Gastroesophageal sphincter (tissue), 4 donors: ENCODE data around the gene IRAK1BP1. TPM values are rescaled to one million over a fixed set of nuclear protein-coding genes. Genes with fewer than 3 reads are reported as not detected.
"Not testable (repeated sequence)": the region's sequence is repeated elsewhere in the genome, so short reads cannot be mapped to it uniquely, and the experiment has no call there.

Experiments used
- ATAC-seq: fragments of 150-250 bp; one replicate; pipeline ENCODE4 v1.9.1; 2016; ENCODE audit warnings: mild to moderate bottlenecking, moderate library complexity
- H3K27ac ChIP-seq, 4 donors: fragments of 200-600 bp; sonication (generic) in 3 of 4; 1 replicate in 3 of 4; 2 replicates in 1 of 4; pipeline ENCODE4 v1.5.1; 2016 to 2019
- H3K27me3 ChIP-seq: fragments of 200-600 bp; sonication (generic); one replicate; pipeline ENCODE4 v1.5.1; 2019
- H3K36me3 ChIP-seq, 2 donors: fragments of 200-600 bp; sonication (generic); one replicate each; pipeline ENCODE4 v1.5.1; 2019; ENCODE audit warnings: control low read depth in 1 of 2
- H3K4me1 ChIP-seq, 3 donors: fragments of 200-600 bp; sonication (generic); 1 replicate in 2 of 3; 2 replicates in 1 of 3; pipeline ENCODE4 v1.5.1; 2016 to 2019; ENCODE audit warnings: control low read depth in 2 of 3
- H3K4me3 ChIP-seq, 2 donors: fragments of 200-600 bp; sonication (generic); one replicate each; pipeline ENCODE4 v1.5.1; 2019; ENCODE audit warnings: mild to moderate bottlenecking in 1 of 2, moderate library complexity in 1 of 2
- H3K9me3 ChIP-seq, 3 donors: fragments of 200-600 bp; sonication (generic); one replicate each; pipeline ENCODE4 v1.5.1; 2017 to 2019; ENCODE audit warnings: control low read depth in 2 of 3
- CTCF ChIP-seq, 4 experiments: fragments of 200-600 bp in 2 of 4; fragments of 450-650 bp in 2 of 4; sonication (generic) in 1 of 4; IDR thresholded peaks; one replicate each; pipeline ENCODE4 v1.5.1; 2017 to 2019; ENCODE audit warnings: antibody characterized with exemption in 4 of 4, mild to moderate bottlenecking in 2 of 4, moderate library complexity in 2 of 4
- EP300 ChIP-seq: sonication (generic); formaldehyde crosslinking; IDR thresholded peaks from one replicate; pipeline ENCODE4 v1.6.1; 2017; ENCODE audit warnings: antibody characterized with exemption, mild to moderate bottlenecking
- POLR2A ChIP-seq, 2 donors: fragments of 450-650 bp; IDR thresholded peaks; one replicate each; pipeline ENCODE4 v1.6.1; 2017; ENCODE audit warnings: antibody characterized with exemption in 2 of 2, mild to moderate bottlenecking in 2 of 2, moderate library complexity in 1 of 2
- POLR2AphosphoS5 ChIP-seq: sonication (generic); formaldehyde crosslinking; IDR thresholded peaks from one replicate; pipeline ENCODE4 v1.6.1; 2017; ENCODE audit warnings: antibody characterized with exemption
- WGBS, 2 donors: methylation state at CpG; one replicate each; pipeline ENCODE4 v1.1.5; 2018; ENCODE audit warnings: low coverage in 1 of 2; 5-methylcytosine and 5-hydroxymethylcytosine counted together
- total RNA-seq, 4 donors: library from RNA; depleted of rRNA; stranded (reverse); fragments of >200 nt; gene quantifications; one replicate each; pipeline ENCODE4 v1.1.0, GENCODE V29; 2016

IRAK1BP1 gene
- total RNA-seq, 4 donors from 2014 or later: 3.1 to 6.1 (median 5.3) TPM

DNA sequence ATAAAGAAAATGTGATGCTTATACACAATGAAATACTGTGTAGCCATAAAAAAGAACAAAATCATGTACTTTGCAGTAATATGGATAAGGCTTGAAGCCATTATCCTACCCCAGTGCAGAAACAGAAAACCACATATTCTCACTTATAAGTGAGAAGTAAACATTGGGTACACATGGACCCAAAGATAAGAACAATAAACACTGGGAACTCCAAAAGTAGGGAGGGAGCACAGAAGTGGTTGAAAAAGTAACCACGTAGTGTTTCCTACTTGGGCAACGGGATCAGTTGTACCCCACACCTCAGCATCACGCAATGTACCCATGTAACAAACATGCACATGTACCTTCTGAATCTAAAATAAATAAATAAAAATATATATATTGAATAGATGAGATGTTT is 8.2 kb downstream of the IRAK1BP1 start:
- WGBS, 2 donors: 92 to 98% methylated on average over 3 of the region's 3 CpGs
- H3K9me3 ChIP-seq: peaks cover 0 to 8% (median 0%) of the 10 kb centered on the region in 3 donors
- ATAC-seq: no peak

GRCh38 chr6:78883651-78884050 is 16.3 kb downstream of the IRAK1BP1 start:
- Histone ChIP-seq H3K27me3 (no peaks in the 10 kb centered on the region), H3K27ac (no peak overlapping the region), H3K9me3 (no peaks in the 10 kb centered on the region), H3K36me3 (peaks cover 0 to 5% of the 10 kb centered on the region in 2 donors), H3K4me1 (no peaks in the 10 kb centered on the region), H3K4me3 (no peak overlapping the region)
- TF ChIP-seq POLR2A (IDR thresholded peaks at IDR 0.05) (no peak), CTCF (IDR thresholded peaks at IDR 0.05) (no peak), EP300 (no peak), POLR2AphosphoS5 (no peak)
- WGBS, 2 donors: 90 to 93% methylated on average over 5 of the region's 5 CpGs
- no peak for ATAC-seq

More for the DNA sequence above, 8.2 kb downstream of the IRAK1BP1 start:
- TF ChIP-seq POLR2AphosphoS5: no peak
- Histone ChIP-seq H3K27me3 (no peaks in the 10 kb centered on the region), H3K36me3 (peaks cover 0 to 45% of the 10 kb centered on the region in 2 donors), H3K4me1 (no peaks in the 10 kb centered on the region), H3K27ac (no peak overlapping the region), H3K4me3 (no peak overlapping the region)

- not testable (repeated sequence) for H3K4me1 ChIP-seq, H3K27ac ChIP-seq, H3K36me3 ChIP-seq, ATAC-seq, H3K4me3 ChIP-seq, H3K27me3 ChIP-seq, H3K9me3 ChIP-seq
- 92 to 100% methylated on average over 4 to 5 of the region's 5 CpGs for WGBS, 2 donors
These were observed 22.6 kb downstream of the IRAK1BP1 start for GRCh38 chr6:78889901-78890300.

GRCh38 chr6:78896227-78896626 is 28.9 kb downstream of the IRAK1BP1 start:
- H3K4me1 ChIP-seq: no peaks in the 10 kb centered on the region
- H3K36me3 ChIP-seq: peaks cover 0 to 9% of the 10 kb centered on the region in 2 donors
- H3K27me3 ChIP-seq: no peaks in the 10 kb centered on the region
- ATAC-seq: no peak
- H3K9me3 ChIP-seq: no peaks in the 10 kb centered on the region
- no peak overlapping the region for H3K27ac ChIP-seq
- H3K4me3 ChIP-seq: no peak overlapping the region
- TF ChIP-seq EP300: no peak
- TF ChIP-seq CTCF (IDR thresholded peaks at IDR 0.05): no peak
- TF ChIP-seq POLR2A (IDR thresholded peaks at IDR 0.05): no peak
- no peak for TF ChIP-seq POLR2AphosphoS5
- WGBS, 2 donors: 86 to 90% methylated on average over 1 to 2 of the region's 2 CpGs

- TF ChIP-seq POLR2AphosphoS5: no peak
- TF ChIP-seq EP300: no peak
- no peak for TF ChIP-seq POLR2A (IDR thresholded peaks at IDR 0.05)
- TF ChIP-seq CTCF (IDR thresholded peaks at IDR 0.05): no peak
- WGBS, 2 donors: 67 to 70% methylated on average over 1 of the region's 2 CpGs
- Histone ChIP-seq H3K4me3 (no peak overlapping the region), H3K36me3 (peaks cover 0 to 6% of the 10 kb centered on the region in 2 donors), H3K27me3 (no peaks in the 10 kb centered on the region), H3K9me3 (no peaks in the 10 kb centered on the region), H3K4me1 (peaks cover 0 to 14% (median 0%) of the 10 kb centered on the region in 3 donors), H3K27ac (no peak overlapping the region)
- no peak for ATAC-seq
These were observed 41.3 kb downstream of the IRAK1BP1 start for GRCh38 chr6:78908621-78909020.

GRCh38 chr6:78909391-78909790 is 42.0 kb downstream of the IRAK1BP1 start:
- peaks cover 0 to 14% (median 0%) of the 10 kb centered on the region in 3 donors for H3K4me1 ChIP-seq
- peak; percentile 34 for ATAC-seq
- 41 to 69% methylated on average over 3 of the region's 3 CpGs for WGBS, 2 donors
- no peak overlapping the region for H3K27ac ChIP-seq
- H3K27me3 ChIP-seq: no peaks in the 10 kb centered on the region
- H3K4me3 ChIP-seq: no peak overlapping the region
- H3K36me3 ChIP-seq: peaks cover 0 to under 1% of the 10 kb centered on the region in 2 donors
- H3K9me3 ChIP-seq: no peaks in the 10 kb centered on the region
- TF ChIP-seq CTCF (IDR thresholded peaks at IDR 0.05) (no peak), POLR2A (IDR thresholded peaks at IDR 0.05) (no peak), EP300 (no peak), POLR2AphosphoS5 (no peak)
